GM12874 (cell line): ENCODE data around the gene GRIK4.

ENCODE experiments used
- CTCF ChIP-seq: IDR thresholded peaks from 2 replicates; pipeline ENCODE4 v1.5.1; 2011; ENCODE audit warnings: low read depth, mild to moderate bottlenecking, control low read depth, low read length, moderate library complexity; ENCODE audit not compliant: insufficient read depth

GRIK4 gene

DNA sequence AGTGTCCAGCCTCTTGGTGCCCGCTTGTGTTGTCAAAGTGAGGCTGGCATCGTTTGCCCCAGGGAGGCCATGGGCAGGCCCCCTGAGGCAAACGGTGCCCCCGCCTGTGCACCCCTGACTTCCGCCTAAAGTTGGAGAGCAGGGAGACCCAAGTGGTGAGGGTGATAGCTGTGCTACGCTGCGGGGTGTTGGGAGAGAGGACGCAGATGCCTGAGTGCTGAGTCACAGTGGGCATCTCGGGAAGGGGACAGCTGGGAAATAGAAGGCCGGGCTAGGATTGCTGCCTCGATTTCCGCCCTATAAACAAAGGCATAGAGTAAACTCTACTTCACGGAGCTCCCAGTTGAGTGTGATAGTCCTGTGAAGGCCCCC, 5.8 kb downstream of the GRIK4 start:
- no peak for TF ChIP-seq CTCF

DNA sequence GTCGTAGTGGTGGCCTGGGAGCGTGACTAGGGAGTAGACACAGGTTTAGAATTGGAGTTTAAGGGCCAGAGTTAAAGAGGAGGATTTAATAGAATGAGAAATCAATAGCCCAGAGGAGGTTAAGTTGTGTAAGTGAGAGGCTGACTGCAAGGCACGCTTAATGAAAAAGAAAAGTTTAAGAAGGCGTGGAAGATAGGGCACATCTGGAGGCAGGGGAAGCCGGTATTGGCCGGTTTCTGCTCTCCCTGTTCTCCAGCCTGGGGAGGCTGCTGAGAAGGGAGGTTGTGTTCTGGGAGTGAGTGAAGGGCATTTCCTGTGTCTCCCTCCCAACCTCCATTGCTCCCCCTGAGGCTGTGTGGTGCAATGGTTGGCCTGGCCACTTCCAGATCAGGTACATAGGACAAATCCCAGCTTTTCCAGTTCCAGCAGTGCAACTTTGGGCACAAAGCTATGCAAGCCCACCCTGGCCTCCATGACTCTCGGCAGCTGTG, 6.3 kb downstream of the GRIK4 start:
- TF ChIP-seq CTCF: no peak

DNA sequence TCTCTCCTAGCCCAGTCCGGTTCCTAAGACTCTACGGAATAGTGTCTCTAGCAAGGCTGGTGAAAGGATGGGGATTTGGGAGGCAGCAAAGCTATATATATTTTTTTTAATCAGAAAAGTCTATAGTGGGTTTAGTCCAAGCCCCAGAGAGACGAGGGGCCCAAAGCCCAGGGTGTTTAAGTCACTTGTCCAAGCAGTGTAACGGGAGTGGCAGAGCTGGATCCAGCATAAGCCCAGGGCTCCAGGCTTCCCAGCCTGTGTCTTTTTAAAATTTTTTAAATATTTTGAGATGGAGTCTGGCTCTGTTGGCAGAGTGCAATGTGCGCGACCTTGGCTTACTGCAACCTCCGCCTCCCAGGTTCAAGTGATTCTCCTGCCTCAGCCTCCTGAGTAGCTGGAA, 6.8 kb downstream of the GRIK4 start:
- TF ChIP-seq CTCF: no peak

DNA sequence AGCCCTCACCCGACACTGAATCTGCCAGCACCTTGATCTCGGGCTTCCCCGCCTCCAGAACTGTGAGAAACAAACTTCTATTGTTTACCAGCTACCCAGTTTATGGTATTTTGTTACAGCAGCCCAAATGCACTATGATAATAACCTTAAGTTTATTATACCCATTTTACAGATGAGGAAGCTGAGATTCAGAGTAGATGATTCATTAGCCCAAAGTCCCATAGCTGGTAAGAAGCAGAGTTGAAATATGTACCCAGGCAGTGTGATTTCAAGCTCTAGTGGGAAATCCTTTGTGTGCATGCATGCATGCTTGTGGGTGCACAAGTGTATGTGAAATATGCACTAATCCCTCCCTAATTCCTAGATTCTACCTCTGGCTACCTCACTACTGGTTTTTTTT, 7.9 kb downstream of the GRIK4 start:
- TF ChIP-seq CTCF: no peak

GRCh38 chr11:120520091-120520822, 8.7 kb downstream of the GRIK4 start:
- no peak for TF ChIP-seq CTCF

- TF ChIP-seq CTCF: no peak
Observed at GRCh38 chr11:120521176-120521575, 9.6 kb downstream of the GRIK4 start.

- TF ChIP-seq CTCF: no peak
Observed at GRCh38 chr11:120522021-120522420, 10.5 kb downstream of the GRIK4 start.
